Retina (tissue), 1 donor: ENCODE measurements around the gene UBE2D2.
A peak's percentile ranks its signal among the peaks of the same experiment; 100 is the strongest.

ENCODE experiments used
- DNase-seq: peaks from one replicate; pipeline ENCODE4 v3.0.0-alpha.2; 2016

UBE2D2 gene

DNA sequence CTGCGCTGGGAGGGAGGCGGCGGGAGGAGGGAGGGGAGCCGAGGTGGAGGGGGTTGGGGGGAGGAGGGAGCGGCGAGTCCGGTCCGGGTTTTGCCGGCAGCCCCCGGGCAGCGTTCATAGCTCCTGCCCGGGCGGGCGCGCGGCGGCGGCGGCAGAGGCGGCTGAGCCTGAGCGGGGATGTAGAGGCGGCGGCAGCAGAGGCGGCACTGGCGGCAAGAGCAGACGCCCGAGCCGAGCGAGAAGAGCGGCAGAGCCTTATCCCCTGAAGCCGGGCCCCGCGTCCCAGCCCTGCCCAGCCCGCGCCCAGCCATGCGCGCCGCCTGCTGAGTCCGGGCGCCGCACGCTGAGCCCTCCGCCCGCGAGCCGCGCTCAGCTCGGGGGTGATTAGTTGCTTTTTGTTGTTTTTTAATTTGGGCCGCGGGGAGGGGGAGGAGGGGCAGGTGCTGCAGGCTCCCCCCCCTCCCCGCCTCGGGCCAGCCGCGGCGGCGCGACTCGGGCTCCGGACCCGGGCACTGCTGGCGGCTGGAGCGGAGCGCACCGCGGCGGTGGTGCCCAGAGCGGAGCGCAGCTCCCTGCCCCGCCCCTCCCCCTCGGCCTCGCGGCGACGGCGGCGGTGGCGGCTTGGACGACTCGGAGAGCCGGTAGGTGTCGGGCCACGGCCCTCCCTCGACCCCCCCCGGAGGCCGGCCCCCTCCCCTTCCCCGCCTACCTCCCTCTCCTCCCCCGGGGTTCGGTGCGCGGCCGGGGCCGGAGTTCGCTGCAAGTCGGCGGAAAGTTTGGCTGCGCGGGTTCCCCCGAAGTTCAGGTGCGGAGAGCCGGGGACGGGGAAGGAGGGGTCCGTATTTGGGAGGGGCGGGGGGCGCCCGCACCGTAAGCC lies 87.3 kb downstream of the UBE2D2 start, which contains the start of gene CXXC5:
TSS of gene CXXC5 (plus strand) at position 145 of the 877 bp plus-strand sequence. CDS start 32,175 bp downstream, outside the sequence.
- peak; percentile 89 for DNase-seq

DNA sequence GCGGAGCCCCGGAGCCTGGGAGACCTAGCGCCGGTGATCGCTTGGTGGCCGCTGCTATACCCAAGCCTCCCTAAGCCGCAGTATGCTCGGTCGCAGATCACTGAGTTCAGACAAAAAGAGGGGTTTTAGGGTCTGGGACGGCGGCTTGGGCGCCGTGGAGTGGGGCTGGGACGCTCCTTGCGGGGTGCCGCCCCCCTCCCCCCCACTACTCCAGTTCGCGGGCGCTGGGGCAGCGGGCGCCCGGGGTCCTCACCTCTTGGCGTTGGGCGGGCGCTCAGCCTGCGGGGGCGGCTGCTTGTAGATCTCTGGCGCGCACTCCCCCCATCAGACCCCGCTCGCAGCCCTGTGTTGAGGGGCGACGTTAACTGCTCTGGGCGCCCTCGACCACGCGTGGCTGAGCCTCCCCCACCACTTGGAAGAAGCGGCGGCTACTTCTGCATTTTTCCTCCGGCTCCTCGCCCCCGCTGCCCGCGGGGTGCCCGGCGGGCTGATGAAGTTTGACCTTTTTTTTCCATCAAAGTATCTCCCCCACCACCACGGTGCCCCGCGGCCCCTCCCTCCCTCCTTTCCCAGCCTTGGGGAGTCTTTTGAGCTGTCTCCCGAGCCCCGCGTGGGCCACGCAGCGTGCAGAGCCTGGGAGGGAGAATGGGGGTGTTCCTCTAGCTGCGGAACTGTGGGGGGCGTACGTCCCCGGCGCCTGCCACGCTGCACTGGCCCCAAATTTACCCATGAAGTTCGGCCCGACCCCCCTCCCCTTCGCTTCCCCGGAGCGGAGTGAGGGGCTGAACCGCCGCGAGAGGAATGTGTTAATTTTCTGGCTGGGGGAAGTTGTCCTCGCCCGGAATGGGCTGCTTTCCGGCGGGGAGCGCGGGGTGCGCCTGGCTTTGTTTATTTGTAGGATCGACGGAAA lies 88.2 kb downstream of the UBE2D2 start:
- peak; percentile 72 for DNase-seq

DNA sequence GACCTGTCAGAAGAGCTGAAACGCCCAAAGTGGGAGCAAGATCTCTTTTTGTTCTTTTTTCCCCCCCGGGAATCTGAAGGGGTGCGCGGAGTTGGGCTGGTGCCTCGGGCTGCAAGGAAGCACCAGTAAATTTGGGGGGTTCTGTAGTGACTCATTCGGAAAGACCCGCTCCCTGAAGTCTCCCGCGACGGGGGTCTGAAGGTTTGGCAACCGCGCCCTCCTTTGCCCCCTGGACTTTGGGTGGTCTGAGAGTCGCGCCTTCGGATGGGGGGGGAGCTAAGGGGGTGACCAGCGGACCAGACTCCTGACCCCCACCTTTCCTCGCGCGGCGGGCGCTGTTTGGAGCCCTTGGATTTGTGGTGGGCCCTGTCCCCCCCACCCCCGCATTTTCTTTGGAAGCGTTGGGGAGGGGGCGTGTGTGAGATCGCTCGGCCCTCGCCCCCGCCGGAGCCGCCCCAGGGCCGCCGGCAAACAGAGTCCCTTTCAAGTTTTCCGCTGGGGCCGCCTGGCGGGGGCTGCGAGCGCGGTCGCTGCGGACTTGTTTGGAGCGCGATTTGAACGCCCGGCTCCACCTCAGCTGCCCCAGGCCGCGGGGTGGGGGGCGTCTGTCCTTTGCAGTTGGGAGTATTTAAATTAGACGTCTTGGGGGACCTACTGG lies 89.0 kb downstream of the UBE2D2 start:
- DNase-seq, result peak; percentile 73

DNA sequence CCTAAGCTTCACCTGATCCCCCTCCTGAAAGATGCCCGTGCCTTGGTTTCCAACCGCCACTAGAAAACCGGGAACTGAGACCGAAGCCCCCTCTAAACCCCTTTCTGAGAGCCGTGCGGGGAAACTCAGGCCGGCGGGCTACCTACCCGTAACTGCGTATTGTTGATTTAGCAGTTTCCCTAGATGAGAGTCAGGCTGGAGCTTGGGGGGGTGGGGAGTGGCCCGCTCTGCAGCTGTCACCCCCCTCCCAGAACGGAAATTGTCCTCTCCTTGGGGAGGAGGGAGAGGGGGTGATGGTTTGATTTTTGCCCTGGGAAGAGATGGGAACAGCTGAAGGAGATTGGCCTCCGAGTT lies 89.5 kb downstream of the UBE2D2 start:
- peak; percentile 68 for DNase-seq

DNA sequence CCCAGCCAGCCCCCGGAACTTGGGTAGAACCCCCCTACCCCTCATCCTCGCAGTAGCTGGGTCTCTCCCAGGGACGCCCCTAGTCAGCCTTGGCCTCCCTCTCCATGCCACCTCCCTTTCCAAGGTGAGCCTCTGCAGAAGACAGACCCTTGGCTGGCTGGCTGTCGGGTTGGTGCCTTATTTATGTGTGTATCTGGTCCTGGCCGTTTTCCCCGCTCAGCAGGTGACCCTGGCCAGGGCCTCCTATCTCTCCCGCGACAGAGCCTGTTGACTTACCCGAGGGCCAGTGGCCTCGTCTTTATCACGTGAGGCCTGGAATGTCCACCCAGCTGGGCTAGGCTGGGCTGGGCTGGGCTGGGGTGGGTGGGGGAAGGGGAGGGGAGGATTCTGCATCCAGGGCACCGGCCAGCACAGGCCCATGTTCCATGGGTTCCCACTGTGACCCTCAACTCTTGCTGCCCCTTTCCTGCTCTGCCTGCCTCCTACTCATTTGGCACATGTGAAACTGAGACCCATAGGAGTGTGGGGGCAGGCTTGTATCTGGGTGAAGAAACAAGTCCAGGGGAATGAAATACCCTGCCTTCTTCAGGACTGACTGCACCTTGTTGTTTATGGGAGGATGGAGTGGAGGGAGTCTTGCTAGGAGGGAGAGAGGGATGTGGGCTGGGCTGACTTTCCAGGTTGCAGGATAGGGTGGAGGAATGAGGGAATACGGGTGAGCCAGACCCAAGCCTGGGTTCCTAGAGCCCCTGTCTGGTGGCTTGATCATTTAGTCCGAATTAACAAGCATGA lies 90.1 kb downstream of the UBE2D2 start:
- DNase-seq, result peak; percentile 67

DNA sequence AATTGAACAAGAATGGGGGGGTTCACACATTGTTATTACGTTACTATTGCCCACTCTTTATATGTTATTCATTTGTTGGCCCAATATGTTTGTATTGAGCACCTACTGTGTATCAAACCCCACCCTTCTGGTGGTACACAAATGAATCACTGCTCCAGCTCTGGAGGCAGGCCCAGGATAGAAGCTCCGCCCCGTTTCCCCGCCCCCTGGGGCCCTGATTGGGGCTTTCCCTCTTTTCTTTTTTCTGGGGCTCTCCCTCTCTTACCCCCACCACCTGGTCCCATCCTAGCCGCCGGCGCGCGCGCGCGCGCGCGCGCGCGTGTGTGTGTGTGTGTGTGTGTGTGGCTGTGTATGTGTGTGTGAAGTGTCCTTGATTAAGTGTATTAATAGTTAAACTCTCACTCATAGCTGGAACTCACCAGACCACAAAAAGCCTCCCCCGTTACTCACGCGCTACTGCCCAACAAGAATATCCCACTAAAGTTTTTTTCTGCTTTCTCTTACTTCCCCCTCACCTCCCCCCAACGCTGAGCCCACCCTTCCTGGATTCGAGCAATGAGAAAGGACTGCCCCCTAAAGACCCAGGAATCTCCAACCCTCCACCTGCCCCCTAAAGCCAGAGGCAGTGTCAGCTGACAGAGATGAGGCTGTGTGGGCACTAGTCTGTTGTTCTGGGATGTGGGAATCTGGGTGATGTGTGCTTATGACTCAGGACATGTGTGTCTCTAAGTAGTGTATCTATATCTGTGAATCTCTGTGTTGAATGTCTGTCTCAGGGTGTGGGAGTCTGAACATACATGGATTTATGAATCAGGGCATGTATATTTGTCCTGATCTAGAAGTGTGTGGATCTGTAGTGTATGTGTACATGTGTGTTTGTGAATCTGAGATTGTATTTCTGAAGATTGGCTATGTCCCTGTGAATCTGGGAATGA lies 91.0 kb downstream of the UBE2D2 start:
- DNase-seq, result peak; percentile 94

DNA sequence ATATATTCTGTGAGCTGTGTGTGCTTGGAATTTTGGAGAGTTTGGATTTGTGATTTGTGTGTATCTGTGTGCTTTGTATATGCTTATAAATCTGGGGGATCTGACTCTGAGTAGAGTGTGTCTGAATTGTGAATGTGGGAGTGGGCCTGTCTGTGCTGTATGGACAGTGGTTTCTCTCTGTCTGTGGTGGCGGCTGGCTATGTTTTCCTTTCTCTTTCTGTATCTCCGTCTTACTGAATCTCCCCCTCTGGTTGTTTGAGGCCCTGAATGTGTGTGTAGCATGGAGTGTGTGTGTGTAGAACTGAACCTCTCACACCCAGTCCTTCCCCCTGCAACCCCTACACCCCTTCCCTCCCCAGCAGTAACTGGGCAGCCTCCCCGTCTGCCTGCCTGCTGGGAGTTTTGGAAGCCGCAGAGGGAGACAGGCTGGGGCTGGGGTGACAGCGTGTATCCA lies 91.7 kb downstream of the UBE2D2 start:
- no peak for DNase-seq

DNA sequence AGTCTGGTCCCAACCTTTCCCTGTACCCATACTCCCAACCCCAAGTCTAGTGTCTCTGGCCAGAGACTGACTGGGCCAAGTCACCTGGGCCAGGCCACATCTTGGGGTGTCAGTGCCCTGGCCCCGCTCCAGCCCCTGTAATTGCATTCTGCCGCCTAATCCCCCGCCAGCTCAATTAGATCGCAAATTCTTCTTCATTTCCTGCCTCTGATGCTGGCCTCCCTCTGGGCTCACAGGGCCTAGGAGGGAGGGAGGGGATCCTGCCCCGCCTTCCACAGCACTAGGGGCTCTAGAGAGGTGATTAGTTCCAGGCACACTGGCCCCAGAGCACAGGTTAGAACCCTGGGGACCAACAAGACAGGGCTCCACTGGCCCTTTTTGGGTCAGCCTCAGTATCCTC lies 92.5 kb downstream of the UBE2D2 start:
- DNase-seq, result no peak

DNA sequence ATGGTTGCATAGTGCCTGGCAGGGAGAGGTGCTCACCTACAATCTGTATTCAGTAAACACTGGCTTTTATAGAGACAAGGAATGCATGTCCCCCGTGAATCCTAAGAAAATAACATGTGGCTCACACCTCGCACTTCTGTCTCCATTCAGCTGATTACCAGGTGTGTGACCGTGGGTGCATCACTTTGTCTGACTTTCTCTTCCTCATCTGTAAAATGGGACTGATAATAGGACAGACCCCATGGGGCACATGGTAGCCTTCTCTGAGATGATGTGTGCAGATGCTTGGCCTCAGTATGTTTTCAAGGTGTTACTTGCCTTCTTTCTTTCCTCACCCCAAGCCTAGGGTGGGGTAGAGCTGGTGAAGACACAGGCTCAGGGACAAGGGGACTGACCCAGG lies 93.3 kb downstream of the UBE2D2 start:
- DNase-seq, result no peak

DNA sequence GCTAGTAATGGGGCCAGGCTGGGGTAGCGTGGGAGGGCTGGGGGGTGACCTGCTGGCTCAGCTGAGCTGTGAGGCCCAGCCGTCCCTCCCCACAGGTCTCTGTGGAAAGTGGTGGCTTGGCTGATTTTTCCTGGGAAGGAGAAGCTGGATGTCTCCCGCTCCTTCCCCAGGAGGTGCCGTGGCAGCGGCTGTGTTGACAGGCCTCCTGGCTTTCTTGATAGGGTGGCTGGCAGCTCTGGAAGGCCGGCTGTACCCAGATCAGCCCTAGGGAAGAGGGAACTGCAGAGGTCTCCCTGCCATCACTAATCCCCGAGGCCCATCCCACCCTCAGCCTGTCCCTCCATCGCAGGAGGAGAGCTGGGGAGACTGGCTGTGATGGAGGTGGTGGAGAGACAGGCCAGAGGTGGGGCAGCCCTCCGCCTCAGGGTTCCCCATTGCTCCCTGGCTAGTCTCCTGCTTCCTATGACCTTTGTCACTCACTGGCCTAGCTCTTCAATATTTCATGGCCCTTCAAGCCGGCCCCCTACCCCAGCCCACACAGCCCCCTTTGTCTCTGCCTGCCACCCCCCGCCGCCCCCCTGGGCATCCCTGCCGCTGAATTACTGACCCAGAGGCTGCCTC lies 93.8 kb downstream of the UBE2D2 start:
- DNase-seq, result peak; percentile 56

DNA sequence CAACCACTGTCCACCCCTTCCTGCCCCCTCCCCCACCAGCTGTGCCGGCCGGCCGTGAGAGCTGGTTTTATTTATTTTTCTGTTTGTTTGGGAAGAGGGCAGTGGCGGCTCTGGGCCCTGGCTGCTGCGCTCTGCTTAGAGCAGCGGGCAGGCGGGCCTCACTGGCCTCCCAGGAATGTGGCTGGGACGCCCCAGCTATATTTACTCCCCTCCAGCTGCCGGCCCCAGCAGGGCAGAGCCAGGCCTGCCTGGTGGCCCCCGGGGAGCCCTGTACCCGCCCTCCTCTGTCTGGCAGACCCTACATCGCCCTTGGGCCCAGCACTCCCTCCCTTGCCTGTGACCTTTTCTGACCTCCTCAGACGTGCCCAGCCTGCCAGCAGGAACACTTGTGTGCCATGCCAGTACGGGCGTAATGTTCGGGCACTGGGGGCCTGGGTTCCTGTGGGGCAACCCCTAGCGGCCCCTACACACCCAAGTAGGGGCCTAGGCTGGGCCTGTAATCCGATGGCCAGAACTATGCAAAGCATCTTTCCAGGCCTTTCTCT lies 94.7 kb downstream of the UBE2D2 start:
- DNase-seq, result peak; percentile 53

DNA sequence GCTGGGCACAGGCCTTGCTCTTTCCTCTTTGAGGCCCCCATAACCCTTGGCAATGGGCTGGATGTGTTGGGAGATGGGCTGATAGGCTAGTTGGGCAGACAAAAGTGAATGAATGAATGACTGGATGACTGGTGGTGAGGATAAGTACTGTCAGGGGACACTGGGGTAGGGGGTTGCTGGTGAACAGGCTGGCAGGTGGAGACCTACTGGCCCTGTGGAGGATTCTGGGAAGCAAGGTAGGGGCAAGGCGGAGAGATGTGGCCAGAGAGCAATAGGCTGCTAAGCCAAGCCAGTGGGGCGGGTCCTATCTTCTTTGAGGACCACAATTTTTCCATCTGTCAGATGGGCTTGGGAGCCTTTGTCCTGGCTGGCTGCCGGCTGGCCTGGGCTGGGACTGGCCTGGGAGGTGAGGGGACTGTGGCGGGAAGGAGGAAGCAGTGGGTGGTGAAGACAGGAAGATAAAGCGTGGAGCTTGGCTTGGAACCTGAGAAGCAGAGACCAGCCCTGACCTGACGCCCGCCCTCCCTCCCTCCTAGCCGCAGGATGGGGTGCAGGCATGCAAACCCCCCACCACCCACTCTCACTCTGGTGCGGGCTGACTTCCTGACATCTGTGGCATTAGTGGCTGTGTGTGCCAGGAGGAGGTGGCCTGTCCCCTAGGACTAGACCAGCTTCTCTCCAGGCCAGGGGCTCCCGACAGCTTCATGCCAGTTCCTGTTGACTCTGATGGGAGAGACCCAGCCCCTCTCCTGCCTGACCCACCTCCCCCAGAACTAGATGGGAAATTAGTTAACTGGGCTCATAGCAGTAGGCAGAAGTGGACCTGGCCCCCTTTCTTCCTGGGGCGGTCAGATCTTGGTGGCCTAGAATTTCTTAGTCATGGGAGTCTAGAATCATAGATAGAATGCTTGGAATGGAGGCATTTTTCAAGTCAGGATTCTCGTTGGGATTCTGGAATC lies 96.5 kb downstream of the UBE2D2 start:
- DNase-seq, result no peak

DNA sequence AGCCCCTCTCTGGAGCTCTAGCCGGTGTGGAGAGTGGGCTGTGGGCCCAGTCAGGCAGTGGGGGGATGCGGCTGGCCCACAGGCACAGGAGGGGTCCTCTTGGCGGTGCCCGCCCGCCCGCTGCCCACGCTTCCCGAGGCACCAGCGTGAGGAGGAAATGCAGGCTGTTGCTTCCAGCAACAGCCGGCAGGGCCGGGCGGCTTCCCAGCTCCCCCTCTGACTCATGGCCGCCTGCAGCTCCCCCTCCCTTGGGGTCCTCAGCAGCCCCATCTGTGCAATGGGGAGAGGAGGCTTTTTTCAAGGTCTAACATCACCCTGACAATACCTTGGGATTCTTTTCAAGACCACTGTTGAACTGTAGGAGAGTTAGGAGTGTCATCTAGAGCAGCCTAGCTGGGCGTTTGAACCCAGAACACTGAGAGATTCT lies 97.4 kb downstream of the UBE2D2 start:
- no peak for DNase-seq

DNA sequence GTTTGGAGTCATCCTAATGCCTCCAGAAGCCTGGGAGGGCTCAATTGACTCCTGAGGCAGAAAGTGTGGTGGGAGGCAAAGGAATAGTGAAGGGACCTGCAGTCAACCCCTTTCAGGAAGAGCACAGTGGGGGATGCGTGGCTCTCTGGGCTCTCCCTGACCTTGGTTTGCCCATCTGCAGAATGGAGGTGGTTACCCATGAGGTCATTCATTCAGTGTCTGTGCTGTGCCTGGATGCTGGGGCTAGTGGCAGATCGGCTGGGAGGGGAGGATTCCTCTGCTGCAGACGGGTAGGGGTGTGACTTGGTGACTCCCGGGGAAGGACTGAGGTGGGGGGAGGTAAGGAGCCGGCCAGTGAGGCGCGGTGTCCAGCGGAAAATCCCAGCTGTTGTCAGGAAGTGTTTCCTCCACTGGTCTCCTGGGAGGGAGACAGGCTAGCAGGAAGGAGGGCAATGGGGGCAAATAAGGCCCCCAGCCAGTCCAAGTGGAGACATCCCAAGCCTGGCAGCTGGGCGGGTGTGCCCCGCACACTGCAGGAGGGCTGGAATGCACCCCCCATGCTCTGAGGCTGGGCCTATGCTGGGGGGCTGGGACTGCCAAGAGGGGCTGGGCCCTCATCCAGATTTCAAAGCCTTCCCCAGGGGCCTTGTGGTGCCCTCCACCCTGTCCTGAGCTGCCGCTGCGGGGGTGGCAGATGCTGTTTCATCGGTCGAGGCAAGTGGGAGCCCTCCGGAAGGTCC lies 98.0 kb downstream of the UBE2D2 start:
- no peak for DNase-seq

DNA sequence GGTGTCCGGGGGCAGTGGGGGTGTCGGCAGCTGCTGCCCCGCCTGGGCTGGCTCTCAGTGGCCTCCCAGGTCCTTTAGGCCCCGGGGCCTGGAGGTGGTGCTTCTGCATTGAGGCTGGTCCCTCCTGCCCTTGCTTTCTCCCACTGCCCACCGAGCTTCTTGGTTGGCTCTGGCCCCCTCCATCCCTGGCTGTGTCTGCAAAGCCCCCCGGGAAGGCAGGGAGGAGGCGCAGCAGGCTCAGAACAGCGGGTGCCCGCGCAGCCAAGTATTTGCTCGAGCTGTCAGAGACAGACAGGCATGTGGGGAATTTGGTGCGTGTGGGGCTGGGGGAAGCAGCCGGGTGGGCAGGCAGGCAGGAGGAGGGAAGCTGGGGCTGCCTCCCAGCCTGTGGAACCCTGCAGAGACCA lies 98.6 kb downstream of the UBE2D2 start:
- DNase-seq, result peak; percentile 75

DNA sequence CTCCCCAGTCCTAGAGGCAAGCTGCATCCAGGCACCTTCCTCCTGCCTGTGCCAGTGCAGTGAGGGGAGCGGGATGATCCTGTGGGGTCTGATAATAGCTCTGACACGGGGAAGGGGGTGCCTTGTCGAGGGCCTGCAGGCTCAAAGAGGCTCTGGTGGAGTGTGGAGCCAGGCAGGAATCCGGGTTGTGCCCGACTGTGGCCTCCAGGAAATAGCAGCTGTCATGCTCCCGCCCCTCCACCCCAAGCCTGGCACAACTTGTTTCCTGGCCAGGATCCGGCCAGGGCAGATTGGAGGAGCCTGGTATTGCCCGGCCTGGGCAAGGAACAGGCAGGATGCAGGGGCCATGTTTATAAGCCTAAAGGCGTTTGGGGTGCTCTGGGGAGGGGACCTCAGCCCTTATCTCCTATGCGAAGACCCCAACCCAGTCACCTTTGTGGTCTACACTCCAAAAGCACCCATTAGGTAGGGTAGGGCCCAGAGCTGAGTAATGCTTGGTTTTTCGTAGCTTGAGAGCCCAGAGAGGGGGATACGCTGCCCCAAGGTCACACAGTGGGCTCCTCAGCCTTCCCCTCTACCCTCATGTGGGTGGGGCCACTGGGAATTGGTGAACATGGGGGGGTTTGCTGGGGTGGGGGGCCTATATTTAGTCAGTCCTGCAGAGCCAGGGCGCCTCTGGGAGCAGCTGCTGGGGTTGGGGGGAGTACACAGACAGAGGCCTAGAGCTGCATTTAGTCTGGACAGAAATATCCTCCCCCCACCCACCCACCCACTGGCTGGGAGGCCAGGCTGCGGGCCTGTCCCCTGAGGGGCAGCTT lies 99.2 kb downstream of the UBE2D2 start:
- DNase-seq, result peak; percentile 67
